GM18499 (cell line): ENCODE measurements around the gene ODF4.
"Not testable (repeated sequence)": the region's sequence is repeated elsewhere in the genome, so short reads cannot be mapped to it uniquely, and the experiment has no call there.

Experiments used
- ATAC-seq: cut with Tn5 transposase; IDR thresholded peaks from one replicate; pipeline ENCODE4 v1.9.1; 2021; ENCODE audit warnings: moderate number of reproducible peaks; ENCODE audit not compliant: insufficient read depth, unreplicated experiment

ODF4 gene

DNA sequence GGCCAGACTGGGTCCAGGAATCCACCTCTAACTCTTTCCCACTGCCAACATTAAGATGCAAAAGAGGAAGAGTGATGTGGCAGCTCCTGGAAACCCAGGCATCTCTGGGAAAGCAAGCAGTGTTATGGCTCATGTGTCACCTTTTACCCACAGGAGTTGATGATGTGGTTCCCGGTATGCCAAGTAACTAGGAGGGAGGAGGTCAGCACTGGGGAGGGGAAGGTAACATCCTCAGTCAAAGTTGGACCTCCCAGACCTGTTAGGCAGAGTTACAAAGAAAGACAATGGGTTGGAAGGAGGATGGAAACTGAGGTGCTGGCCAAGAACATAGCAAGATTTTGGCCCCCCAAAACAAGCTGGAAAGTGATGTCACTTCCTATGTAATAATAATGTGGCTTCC lies 25.5 kb downstream of the ODF4 start:
- no peak for ATAC-seq

DNA sequence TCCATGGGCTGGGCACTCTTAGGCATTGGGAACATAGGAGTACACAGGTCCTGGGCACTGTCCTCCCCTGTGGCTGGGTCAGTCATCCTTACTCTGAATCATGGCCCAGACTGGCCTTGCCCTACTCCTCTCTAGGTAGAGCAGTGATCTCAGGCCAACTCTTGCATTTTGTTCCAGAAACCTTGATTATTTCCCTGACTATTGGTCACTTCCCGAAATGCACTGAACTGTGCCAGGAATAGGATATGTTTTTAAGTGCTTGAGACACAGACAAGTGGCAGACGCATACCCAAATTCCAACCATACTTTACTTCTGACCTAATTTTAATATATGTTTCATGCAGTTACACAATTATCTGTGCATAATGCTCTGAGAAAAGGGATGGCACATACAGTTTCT lies 26.6 kb downstream of the ODF4 start:
- ATAC-seq: no peak

DNA sequence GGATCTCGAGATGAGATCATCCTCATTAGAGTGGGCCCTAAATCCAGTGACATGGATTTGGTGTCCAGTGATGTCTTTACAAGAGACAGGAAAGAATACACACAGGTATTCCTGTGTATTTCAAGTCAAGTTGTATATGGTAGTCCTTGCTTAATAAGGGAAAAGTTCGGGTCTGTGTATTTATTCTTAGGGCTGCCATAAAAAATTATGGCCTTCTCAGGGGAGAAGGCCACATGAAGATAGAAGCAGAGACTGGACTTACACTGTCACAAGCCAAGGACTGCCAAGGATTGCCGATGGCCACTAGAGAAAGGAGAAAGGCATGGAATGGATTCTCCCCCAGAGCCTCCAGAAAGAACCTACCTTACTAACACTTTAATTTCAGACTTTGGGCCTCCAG lies 28.6 kb downstream of the ODF4 start:
- ATAC-seq: no peak

DNA sequence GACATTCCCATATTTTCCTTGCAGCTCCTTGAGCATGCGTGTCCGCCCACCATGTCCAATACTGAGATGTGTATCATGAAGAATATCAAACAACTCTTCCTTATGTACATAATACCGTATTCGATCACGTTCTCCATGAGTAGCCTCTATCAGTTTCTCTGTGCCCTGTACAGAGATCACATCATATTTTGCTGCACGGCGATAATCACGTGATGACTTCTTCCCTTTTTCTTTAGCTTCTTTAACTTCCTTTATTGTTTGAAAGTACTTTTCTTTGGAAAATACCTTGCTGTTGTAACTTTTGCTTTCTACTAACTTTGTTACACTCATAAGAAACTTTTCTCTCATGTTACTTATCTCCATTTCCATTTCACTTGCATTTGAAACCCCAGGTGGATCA lies 30.3 kb downstream of the ODF4 start:
- no peak for ATAC-seq

DNA sequence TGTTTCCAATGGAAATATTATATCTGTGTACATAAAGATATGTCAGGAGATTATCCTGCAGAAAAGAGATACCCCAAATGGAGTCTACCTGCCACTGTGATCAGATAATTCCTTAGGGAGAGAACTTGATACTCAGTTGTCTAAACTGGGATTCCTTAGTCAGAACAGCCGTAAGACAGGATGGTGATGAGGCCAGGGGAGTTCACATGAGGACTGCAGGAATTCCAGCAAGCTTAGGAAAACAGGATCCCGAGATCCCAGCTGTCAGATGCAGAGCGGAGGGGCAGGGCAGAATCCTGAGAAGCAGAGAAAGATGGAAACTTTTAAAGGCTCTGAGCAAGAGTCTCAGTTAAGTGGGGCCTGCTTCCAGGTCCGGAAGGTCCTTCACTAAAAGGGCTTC lies 32.1 kb downstream of the ODF4 start:
- no peak for ATAC-seq

DNA sequence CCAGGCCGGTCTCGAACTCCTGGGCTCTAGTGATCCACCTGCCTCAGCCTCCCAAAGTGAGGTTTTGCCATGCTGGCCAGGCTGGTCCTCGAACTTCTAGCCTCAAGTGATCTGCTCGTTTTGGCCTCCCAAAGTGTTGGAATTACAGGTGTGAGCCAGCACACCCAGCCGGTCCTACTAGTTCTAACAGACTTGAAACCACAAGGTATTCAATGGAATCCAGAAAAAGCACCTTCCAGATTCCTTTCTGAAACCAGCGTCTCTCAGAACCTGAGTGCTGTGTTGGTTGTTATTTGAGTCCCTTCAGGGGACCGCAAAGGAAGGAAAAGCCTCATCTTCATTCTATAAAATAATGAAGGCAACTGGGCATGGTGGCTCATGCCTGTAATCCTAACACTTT lies 32.8 kb downstream of the ODF4 start:
- no peak for ATAC-seq

DNA sequence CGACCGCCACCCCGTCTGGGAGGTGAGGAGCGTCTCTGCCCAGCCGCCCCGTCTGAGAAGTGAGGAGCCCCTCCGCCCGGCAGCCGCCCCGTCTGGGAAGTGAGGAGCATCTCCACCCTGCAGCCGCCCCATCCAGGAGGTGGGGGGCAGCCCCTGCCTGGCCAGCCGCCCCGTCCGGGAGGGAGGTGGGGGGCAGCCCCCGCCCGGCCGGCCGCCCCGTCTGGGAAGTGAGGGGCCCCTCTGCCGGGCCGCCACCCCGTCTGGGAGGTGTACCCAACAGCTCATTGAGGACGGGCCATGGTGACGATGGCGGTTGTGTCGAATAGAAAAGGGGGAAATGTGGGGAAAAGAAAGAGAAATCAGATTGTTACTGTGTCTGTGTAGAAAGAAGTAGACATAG lies 34.2 kb downstream of the ODF4 start:
- ATAC-seq: not testable (repeated sequence)

DNA sequence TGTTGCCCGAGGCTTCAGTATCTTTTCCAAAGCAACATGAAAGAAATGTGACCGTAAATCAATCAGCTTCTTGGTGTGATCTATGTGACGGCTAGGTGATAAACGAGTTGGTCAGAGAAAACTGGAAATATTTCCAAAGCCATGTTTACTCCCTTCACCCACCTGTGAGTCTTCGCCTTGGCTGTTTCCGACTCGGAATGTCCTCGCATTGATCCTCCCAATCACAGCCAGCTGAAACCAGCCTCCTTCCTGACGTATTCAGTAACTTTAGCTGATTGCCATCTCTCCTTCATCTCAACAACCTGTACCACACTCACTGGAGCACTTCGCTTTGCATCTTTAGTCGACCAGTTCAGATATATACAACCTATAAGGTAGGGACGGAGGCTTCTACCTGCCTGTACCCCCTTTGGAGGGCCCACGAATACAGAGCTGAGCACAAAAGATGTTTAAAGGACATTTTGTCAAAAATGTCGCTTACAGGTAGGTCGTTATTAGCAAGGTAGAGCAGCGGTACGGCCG lies 36.2 kb downstream of the ODF4 start:
- no peak for ATAC-seq

DNA sequence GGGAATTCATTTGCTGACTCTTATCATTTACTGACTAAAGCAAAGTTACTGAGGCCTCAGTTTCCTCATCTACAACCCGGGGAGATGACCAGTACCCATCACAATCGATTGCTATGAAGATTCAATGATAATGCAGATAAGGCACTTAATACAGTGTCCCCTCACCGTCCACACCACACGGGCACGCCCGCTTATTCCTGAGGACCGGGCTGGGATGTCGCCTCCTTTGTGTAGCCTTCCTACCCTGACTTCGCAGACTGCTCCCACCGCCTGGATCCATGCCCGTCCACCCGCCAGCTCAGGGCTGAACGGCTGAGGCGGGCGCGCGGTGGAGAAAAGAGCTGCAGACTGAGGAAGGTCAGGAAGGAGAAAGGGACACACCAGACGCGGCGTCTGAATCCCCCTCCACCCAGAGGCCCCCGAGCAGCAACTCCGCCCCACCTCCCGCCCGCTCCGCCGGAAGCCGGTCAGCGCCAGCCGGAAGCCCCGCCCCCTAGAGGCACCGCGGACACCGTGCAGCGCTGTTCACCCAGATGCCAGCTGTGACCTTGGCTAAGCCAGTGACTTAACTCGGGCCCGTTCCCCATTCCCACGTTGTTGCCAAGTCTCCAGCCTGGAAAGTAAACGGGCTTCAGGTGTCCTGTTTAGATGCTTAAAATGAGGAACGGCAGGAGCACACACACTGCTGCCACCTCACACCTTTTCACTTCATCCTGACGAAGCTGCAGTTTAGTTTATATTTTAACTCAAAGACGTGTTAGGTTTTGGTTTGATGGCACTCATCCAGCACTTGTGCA lies 36.8 kb downstream of the ODF4 start, which contains the start of gene KRABD2:
Gene KRABD2 (minus strand): TSS at position 434 of the 797 bp plus-strand sequence.
- no peak for ATAC-seq

DNA sequence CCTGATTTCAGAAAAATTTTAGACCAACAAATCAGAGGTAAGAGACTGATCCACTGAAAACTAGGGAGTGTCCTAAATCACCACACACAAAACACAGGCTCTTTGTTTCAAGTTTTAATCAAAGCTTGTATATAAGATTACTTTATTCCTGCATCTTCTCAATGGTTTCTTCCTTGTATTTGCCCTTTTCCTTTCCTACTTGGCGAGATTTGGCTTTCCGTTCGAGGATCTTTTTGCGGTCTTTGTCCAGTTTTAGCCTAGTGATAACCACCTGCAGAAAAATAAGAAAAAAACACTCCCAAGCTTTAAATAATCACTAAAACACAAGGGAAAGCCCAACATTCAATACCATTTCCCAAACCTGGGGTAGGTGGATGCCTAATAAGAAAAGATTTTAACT lies 37.8 kb downstream of the ODF4 start:
- ATAC-seq: no peak

DNA sequence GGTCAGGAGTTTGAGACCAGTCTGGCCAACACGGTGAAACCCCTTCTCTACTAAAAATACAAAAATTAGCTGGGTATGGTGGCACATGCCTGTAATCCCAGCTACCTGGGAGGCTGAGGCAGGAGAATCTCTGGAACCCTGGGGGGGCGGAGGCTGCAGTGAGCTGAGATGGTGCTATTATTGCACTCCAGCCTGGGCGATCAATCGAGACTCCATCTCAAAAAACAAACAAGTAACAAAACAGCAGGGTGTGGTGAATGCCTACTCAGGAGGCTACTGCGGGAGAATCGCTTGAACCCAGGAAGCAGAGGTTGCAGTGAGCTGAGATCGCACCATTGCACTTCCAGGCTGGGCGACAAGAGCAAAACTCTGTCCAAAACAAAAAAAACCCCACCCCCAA lies 38.5 kb downstream of the ODF4 start:
- not testable (repeated sequence) for ATAC-seq

DNA sequence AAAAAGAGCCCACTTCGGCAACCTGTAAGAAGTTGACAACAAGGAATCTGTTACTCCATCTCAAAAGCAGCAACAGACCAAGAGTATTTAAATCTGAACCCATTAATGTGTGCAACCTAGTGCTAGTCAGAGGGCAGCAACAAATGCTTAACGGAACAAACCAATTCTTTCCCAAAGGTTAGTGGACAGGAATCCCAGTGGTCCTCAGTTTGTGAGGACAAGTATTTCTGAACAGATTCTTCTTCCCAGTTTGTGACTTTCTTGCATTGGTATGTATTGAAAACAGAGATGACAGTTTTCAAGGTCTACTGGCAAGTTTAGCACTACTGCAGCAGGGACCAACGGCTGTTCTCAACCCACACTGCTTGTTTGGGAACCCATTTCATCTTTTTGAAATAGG lies 40.4 kb downstream of the ODF4 start:
- ATAC-seq: no peak

DNA sequence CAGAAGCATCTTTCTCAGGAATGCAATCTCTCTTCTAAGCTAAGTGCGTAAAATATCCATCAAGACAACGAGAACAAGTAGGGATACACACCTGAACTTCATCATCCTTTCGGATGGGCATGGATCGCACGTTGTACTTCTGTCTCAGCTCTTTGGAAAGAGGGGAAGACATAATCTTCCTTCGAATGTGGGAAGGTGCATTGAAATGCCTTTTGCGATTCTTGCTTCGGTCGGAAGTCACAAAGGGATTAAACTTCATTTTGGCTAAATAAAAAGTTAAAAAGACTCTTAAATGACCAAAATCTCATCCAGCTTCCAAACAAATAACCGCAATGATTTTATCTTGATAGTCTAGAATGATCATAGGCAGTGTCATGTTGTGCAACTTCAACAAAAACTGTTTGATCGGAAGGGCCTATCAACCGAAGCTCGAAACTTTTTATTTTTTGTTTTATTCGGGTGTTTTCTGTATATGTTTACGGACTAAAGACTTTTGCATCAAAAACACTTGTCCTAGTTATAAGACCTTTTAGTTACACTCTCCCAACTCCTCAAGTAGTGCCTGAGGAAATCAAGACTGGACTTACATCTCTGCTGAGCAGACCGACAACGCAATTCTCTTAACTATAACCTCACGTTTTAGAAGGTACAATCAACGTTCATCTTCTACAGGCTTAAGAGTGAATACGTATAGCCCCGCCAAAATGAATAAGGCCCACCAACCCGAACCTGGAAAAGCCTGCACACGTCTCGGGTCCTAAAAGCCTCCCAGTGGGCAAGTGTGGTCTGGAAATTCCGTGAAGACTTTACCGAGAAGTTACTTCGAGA lies 42.6 kb downstream of the ODF4 start:
- ATAC-seq: no peak

DNA sequence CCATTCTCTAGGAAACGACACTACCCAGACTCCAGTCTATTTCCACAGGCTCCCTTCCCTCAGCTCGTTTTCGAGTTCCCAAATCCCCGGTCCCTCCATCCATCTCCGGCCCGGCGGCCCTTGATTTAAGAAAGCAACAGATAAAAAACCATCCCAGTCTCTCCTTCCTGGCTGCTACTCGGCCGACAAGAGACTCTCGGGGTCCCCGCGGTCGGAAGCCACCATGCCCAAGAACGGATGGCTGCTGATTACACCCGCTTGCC lies 43.2 kb downstream of the ODF4 start:
- ATAC-seq: no peak

DNA sequence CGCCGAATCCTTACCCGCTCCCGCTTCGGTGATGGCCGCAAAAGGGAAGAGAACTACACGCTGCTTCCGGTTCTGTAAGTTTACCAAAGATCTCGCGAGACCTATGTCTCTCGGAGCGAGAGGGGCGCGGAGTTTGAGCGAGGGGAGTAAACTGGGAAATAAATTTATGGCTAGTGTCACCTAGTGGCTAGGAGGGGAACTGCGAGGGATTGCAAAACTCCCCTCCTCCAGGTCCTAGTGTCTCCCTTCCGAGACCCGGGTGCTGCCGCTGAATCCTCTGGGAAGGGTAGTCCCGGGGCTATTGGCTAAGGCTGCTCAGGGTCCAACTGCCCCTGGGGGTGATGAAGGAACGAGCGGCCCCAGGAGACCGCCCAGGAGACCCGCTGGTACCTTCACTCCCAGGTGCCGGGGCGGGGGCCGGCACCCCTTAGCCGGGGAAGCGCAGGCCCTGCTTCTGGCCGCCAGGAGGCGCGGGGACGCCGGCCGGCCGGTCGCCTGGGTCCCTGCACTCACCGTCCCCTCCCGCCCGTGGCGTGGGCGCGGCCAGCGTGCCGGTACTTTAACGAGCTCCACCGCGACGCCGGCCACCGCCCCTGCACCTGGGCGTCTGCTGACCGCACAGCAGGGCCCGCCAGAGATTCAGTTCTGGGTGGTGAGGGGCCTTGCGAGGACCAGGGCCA lies 43.6 kb downstream of the ODF4 start, which contains the start of gene RPL26:
Gene RPL26 (minus strand): TSS at position 51 of the 680 bp plus-strand sequence. CDS start 883 bp downstream, outside the sequence.
- peak; percentile 79 for ATAC-seq

DNA sequence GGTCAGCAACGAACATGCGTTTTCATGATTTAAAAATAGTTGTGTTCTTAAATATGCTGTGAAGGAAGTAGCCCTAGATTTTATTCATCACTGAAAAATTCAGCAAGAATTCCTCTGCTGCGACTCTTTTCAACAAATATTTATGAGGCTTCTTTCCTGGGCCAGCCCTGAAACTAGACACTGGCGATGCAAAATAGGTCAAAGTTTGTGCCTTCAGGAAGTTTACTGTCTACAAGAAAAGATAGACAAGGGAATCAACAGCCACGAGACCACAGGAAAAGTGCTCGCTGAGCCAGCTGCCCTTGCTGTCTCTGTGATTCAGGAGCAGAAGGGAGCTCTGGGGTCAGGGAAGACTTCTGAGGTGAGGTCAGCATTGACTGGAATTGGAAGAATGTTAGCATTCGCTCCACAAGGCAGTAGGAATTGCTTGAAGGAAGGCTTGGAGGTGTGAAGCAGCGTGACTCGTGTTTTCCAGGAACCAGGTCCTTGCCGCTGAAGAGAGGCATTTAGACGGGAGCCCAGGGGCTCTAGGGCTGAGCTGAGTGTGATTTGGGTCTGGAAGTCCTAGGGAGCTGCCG lies 45.2 kb downstream of the ODF4 start:
- ATAC-seq: no peak

DNA sequence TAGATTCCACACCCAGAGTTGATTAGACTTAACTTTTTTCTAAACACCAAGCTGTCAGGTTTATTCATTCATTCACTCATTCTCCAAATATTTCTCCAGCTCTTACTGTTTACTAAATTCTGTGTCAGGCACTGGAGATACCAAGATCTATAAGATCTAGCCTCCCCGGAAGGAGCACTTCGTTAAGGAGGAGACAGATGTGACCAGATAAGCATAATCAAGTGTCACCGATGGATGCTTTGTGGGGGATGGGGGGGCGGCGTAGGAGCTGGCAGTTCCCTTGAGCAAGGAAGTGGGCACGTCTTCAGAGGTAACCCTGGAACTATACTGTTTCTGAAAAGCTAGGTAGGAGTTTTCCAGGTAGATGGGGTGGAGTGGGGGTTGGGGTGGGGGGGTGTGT lies 47.2 kb downstream of the ODF4 start:
- ATAC-seq: no peak

DNA sequence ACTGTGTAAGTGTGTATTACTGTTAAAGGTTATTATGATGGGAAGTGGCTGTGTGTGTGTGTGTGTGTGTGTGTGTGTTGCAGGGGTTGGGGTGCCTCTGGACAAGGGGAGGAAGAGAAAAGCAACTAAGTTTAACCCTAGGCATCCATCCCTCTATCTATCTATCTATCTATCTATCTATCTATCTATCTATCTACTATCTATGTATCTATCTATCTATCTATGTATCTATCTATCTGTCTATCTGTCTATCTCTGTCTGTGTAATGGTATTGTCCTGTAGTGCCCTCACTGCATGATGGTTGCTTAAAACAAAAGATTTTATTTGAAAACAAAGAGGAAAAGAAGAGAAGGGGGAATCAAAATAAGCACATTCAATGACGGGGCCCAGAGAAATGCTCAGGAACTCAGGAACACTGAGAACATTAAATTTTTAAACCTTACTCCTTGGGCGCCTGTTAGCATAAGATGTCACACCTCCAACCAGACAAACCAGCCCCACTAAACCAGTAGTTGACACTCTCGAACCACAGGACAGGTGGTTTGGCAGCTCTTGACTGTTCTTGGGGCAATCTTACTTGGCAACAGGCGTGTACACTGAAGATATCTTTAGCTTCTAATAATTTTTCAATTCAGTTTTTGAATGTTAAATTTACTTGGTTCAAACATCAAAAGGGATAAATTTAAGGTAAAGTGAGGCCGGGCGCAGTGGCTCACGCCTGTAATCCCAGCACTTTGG lies 48.4 kb downstream of the ODF4 start:
- no peak for ATAC-seq

DNA sequence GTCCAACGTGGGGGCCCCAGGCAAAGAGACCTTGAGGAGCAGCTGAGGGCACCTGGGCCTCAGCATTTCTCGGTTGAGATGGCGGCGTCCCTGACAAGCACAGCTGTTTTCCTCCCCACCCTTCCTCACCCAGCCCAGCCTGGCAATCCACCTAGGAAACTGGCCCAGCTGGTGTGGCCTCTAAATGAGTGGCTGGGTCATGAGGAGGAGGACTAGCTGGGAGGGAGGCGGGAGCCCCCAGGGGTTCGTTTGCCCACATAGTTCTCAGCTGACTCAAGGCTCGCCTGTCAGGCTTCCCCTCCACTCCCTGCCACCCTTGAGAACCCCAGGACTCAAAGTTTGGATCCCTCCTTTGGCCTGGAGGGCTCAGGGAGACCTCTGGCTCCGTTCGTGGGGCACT lies 52.1 kb downstream of the ODF4 start:
- no peak for ATAC-seq

DNA sequence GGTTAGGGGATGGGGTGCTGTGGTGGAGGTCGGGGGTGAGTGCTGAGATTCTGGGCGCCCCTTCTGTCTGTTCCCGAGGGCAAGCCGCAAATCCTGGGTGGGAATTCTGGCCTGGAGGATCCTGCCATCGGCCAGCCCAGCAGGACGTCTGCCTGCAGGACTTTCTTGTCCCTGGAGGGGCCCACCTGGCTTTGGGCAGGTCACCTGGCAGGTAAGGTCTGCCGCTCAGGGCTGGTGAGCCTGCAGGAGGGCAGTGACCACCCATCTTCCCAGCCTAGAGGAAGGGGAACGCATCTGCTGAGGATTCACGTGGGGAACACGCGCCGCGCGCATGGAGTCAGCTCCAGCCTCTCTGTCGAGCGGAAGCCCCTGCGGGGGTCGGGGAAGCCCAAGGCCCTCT lies 52.6 kb downstream of the ODF4 start:
- ATAC-seq: no peak
